Activated T-cell treated with anti-CD3 and anti-CD28 coated beads for 24 hours (primary cell): ENCODE data around the gene FAR1.

Experiments used
- DNase-seq: peaks from one replicate; pipeline ENCODE4 v3.0.0-alpha.2; 2020; ENCODE audit warnings: low read depth

The FAR1 gene

DNA sequence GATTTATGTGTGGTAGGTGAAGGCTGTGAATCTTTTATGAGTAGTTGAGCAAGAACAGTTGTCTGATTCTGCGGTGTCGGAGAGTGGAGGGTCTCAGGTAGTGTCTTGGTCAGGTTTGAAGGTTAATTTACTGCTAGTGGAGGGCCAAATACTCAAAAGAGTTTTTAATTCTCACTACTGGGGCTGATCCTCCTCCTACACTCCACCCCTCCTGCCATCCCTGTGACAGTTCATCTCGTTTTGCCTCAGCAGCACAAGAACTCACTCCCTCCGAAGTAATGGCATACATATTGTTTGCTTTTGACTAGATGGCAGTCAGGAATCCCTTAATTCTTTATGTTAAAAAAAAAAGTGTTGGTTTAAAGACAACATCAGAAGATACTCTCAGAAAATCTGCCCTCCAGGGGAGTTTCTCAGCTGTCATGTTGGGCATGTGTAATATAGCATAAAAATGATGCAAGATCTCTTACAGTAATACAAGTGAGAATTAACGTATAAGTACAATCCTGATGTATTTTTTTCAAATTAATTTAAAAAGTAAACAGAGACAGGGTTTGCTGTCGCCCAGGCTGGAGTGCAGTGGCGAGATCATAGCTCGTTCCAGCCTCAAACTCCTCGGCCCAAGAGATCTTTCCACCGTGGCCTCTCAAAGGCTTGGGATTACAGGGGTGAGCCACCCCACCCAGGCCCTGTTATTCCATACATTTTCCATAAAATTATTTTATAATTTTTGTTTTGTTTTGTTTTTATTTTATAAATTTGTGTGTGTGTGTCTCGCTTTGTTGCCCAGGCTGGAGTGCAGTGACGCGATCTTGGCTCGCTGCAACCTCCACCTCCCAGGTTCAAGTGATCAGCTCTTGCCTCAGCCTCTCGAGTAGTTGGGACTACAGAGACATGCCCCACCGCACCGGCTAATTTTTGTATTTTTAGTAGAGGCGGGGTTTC, 1.3 kb downstream of the FAR1 start:
- no peak for DNase-seq

DNA sequence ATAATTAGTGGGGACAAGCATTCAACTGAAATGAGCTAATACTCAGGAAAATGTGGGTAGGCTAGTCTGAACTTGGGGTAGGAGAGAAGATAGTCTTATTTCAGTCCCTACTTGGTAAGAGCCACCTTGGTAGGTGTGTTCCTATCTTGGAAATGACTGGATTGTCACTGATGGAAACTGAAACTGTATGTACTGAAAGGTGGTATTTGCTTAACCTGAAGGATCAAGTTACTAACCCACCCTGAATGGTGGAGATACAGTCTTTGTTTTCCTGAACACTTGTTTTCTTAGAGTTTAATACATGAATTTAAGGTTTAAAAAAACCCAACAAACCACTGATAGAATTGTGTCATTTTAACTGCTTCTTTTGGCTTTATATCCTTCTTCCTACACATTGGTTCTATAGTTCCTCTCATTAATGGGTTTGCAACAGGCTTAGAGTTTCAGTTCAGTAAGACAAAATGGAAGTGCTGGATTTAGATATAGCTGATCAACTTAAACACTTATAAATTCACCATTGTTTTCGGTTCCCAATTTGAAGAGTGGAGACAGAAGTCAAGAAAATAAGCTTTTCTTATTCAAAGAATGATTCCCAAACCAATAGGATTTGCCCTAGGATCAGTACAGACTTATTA, 4.2 kb downstream of the FAR1 start:
- DNase-seq = no peak

DNA sequence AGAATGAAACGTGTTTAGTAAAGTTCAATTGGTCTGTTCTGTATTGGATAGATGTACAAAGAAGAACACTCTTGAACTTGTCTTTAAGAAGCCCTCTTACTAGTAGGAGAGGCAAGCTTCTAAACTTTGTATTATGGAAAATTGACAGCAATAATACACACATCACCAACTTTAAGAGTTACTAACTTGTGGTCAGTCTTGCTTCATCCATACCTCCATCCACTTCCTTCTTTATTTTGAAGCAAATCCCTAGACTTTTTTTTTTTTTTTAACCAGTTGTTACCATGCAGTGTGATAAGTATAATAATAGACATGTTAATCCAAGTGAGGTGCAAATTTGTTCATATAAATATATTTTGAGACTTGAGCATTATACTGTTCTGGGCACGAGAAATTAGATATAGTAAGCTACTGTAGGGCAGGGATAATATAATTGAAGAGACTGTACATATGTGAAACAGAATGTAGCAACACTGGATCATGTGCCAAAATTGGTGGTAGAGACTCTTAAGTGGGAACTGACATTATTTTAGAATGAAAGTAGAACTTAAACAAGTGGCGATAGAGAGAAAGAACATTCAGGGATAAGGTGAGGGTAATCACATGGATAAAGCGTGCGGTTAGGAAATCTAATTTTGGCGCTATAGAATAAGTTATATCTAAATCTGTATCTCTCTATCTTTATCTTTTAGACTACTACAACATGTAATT, 6.5 kb downstream of the FAR1 start:
- no peak for DNase-seq

- DNase-seq = no peak
These were observed 8.1 kb downstream of the FAR1 start for GRCh38 chr11:13676576-13676975.

DNA sequence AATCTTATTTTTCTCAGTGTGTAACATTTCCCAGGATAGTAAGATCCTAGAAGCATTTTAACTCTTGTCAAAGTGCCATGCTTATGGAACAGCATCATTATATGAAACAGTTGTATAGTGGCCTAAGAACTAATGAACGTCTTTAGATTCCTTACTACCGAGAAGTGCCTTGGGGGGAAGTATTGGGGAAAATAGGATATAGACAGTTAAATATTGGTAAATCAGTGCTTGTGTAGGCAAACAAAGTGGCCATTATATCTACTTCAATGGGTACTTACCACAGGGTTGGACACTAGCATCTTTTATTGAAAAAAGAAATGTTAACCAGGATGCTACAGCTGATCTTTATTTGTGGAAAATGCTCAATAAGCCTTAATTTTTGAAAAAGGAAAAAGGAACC, 11.3 kb downstream of the FAR1 start:
- no peak for DNase-seq

- no peak for DNase-seq
These were observed 12.2 kb downstream of the FAR1 start for GRCh38 chr11:13680501-13681264.

GRCh38 chr11:13681446-13681845, 13.0 kb downstream of the FAR1 start:
- no peak for DNase-seq

DNA sequence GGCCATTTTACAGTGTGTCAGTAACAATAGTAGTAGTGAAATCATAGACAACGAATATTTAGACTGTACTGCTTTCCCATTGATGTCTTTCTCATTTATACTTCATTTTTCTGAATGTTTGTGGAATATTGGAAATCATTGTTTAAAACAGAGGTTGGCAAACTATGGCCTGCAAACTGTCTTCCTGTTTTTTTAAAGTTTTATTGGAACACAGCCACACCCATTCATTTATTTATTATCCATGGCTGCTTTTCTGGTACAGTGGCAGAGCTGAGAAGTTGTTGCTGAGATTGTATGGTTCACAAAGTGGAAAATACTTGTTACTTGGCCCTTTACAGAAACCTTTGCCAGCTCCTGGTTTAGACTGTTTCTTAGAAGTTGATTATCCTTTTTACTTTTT, 13.7 kb downstream of the FAR1 start:
- DNase-seq = no peak

DNA sequence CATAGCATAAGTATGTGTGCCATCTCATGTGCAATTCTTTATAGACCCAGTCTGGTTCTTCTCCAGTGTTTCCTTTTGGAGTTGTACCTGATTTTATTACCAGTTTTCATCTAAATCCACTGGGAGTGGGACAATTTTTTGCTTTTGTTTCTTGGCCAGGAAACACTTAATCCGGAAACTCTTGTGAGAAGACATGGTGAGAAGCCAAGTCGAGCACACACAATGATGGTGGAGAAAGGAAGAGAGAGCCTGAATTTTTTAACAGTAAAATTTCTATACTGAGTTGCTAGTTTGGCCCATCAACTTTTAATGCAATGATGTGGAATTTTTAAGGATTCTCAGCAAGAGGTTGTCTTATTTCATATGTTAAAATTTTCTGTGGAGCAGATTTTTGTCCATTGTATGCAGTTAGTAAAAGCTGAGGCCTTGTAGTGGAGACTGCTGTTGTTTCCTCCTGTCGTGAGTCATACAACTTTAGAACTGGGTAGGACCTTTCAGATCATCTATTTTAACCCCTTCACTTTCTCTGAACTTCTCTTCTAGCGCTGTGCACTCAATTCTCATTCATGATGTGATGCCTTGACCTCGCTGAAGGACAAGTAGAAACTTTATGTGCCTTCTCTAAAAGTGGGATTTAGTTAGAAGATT, 17.1 kb downstream of the FAR1 start:
- DNase-seq = no peak

- no peak for DNase-seq
These were observed 18.3 kb downstream of the FAR1 start for GRCh38 chr11:13686776-13687175.

- no peak for DNase-seq
These were observed 18.8 kb downstream of the FAR1 start for GRCh38 chr11:13687271-13687670.

- no peak for DNase-seq
These were observed 22.9 kb downstream of the FAR1 start for GRCh38 chr11:13691286-13691899.

- DNase-seq = no peak
These were observed 23.7 kb downstream of the FAR1 start for GRCh38 chr11:13692172-13692571.

DNA sequence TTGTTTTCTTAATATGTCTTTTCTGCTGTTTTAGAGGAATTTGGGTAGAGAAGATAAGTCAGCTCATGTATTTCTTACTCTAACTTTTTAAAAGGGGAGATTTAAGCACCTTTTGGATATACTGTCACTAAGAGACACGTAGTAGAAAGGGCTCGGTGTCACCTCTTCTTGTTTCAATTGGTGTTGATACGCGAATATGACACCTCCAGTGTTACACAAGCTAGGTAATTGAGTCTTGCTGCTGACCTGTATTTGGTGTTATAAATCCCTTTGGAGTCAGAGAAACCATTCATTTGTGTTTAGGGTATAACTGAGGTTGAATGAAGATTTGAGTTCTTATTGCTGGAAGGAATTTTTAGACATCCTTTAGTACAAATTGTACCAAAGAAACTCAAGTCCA, 25.6 kb downstream of the FAR1 start:
- no peak for DNase-seq

DNA sequence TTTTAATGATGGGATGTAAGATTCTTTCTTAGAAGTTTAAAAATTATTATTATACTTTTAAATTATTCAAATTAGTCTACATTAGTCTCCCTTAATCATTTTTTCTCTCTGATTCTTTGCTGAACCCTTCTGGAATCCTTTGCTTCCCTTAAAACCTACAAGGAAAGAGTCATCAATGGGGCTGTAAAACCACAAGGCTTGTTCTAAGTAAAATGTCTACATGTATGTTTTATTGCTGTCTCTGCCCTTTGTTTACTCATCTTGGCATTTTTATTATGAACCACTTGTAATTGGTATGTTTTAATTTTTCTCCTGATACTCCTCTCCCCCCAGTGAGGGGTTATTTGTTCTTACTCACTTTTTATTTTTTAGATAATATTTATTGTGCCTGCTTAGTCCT, 27.4 kb downstream of the FAR1 start:
- no peak for DNase-seq

- no peak for DNase-seq
These were observed 29.2 kb downstream of the FAR1 start for GRCh38 chr11:13697710-13698109.

DNA sequence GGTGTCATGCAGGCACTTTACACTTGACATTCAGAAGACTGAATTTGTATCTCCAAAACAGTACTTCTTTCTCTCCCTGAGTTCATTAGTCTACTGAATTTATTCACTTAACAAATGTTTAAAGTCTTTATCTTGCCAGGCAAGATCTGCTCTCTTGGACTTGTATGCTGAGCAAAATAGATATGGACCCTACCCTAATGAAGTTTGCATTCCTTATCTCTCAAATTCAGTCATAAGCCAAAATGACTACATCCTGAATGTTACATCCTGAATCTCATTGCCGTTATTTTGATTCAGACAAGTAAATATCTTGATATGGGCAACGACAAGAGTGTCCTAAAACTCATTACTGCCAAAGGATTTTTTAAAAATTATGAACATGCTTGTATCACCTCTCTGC, 29.7 kb downstream of the FAR1 start:
- no peak for DNase-seq

- no peak for DNase-seq
These were observed 30.6 kb downstream of the FAR1 start for GRCh38 chr11:13699041-13699440.

GRCh38 chr11:13699870-13700269, 31.4 kb downstream of the FAR1 start:
- no peak for DNase-seq

DNA sequence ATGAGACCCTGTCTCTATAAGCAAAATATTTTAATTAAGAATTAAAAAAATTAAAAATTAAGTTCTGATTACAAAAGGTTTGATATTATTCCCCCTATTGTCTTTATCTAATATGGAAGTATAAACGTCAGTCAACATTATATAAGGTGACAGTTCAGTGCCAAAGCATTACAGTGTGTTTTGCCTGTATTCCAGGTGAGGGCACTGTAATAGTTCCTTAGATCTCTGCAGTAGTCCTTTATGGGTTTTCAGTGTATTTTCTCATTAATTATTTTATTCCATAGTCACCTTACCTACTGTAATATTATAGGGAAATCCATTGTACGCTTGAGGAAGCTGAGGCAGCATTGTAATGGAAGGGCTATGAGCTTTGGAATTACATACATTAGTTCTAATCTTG, 33.0 kb downstream of the FAR1 start:
- no peak for DNase-seq

DNA sequence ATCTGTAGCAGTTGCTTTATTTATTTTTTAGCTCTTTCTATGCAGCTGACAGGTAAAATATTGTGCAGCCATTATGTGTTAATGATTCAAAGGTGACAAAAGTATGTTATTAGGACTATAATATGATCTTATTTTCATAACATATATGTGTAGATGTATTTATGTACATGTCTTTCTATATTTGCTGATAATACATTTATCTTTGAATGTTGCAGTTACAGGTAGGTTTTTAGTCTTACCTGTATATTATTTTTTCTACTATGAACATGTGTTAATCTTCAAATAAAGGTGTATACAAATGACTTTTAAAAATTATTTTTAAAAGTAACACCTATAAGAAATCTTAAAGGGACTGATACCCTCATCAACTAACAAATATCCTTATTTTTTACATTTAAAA, 33.6 kb downstream of the FAR1 start:
- no peak for DNase-seq
